IMR-90 (cell line): ENCODE results near the gene ZNF280C. TPM values are rescaled to one million over a fixed set of nuclear protein-coding genes. Genes with fewer than 3 reads are reported as not detected.

ENCODE experiments used
- ATAC-seq: fragments of 200-7000 bp; cut with Tn5 transposase; 2 replicates; pipeline ENCODE4 v1.9.1; 2020; ENCODE audit warnings: low read depth, mild to moderate bottlenecking, moderate library complexity
- BruUV-seq: library from RNA; stranded (reverse); fragments of 400-500 nt; replicated peaks from 2 replicates; lab custom pipeline; 2021; lab: Mats Ljungman, UMichigan
- CTCF ChIA-PET: fragments of 300-600 bp; formaldehyde crosslinking; extraction: SDS; loops from one replicate; lab custom pipeline; 2021; ENCODE audit warnings: antibody characterized with exemption; lab: Yijun Ruan, JAX
- POLR2A ChIA-PET: fragments of 300-600 bp; sonication (Branson Sonifier 250); formaldehyde crosslinking; loops from one replicate; lab custom pipeline; 2022; ENCODE audit warnings: antibody characterized with exemption; ENCODE audit not compliant: unreplicated experiment; lab: Charles Lee
- DNase-seq: peaks from one replicate; pipeline ENCODE4 v3.0.0; 2013
- H2AFZ ChIP-seq: replicated peaks from 2 replicates; pipeline ENCODE3; 2013; ENCODE audit warnings: low read length, mild to moderate bottlenecking; ENCODE audit not compliant: poor library complexity
- H2AK5ac ChIP-seq: 2 replicates; pipeline ENCODE4 v1.6.1; 2013; ENCODE audit warnings: low read depth, low read length, inconsistent platforms
- H2AK9ac ChIP-seq: replicated peaks from 2 replicates; pipeline ENCODE3; 2013; ENCODE audit warnings: mild to moderate bottlenecking, low read depth, low read length, moderate library complexity; ENCODE audit not compliant: poor library complexity
- H2BK120ac ChIP-seq: 2 replicates; pipeline ENCODE4 v1.6.1; 2013; ENCODE audit warnings: low read depth, low read length, inconsistent platforms
- H2BK15ac ChIP-seq: 3 replicates; pipeline ENCODE4 v1.6.1; 2013; ENCODE audit warnings: low read depth, low read length, inconsistent platforms
- H2BK20ac ChIP-seq: 2 replicates; pipeline ENCODE4 v1.6.1; 2013; ENCODE audit warnings: low read depth, mild to moderate bottlenecking, inconsistent platforms, low read length, moderate library complexity
- H2BK5ac ChIP-seq: 2 replicates; pipeline ENCODE4 v1.6.1; 2013; ENCODE audit warnings: mild to moderate bottlenecking, low read depth, low read length, inconsistent platforms; ENCODE audit not compliant: poor library complexity, severe bottlenecking
- H3K14ac ChIP-seq: replicated peaks from 2 replicates; pipeline ENCODE4 v1.6.1; 2013; ENCODE audit warnings: low read depth, low read length, inconsistent platforms
- H3K18ac ChIP-seq: 2 replicates; pipeline ENCODE4 v1.6.1; 2013; ENCODE audit warnings: low read depth, low read length, control low read depth
- H3K23ac ChIP-seq: 2 replicates; pipeline ENCODE4 v1.6.1; 2013; ENCODE audit warnings: low read depth, low read length, inconsistent platforms
- H3K27ac ChIP-seq: 2 replicates; pipeline ENCODE4 v1.5.1; 2013; ENCODE audit warnings: mild to moderate bottlenecking, control low read depth, low read length; ENCODE audit not compliant: insufficient read depth
- H3K27me3 ChIP-seq: 2 replicates; pipeline ENCODE4 v1.6.1; 2013; ENCODE audit warnings: low read length; ENCODE audit not compliant: control insufficient read depth, insufficient read depth
- H3K36me3 ChIP-seq: 2 replicates; pipeline ENCODE4 v1.6.1; 2013; ENCODE audit warnings: low read length, mixed read lengths; ENCODE audit not compliant: control insufficient read depth, insufficient read depth
- H3K4ac ChIP-seq: 2 replicates; pipeline ENCODE4 v1.6.1; 2013; ENCODE audit warnings: low read depth, low read length, inconsistent platforms
- H3K4me1 ChIP-seq: 2 replicates; pipeline ENCODE4 v1.6.1; 2013; ENCODE audit warnings: low read length, mixed read lengths; ENCODE audit not compliant: control insufficient read depth, insufficient read depth
- H3K4me2 ChIP-seq: 2 replicates; pipeline ENCODE4 v1.6.1; 2013; ENCODE audit warnings: low read depth, mild to moderate bottlenecking, control low read depth, low read length, moderate library complexity
- H3K4me3 ChIP-seq: 2 replicates; pipeline ENCODE4 v1.5.1; 2013; ENCODE audit warnings: low read depth, mild to moderate bottlenecking, control low read depth, low read length, moderate library complexity; ENCODE audit not compliant: insufficient read depth
- H3K56ac ChIP-seq: 2 replicates; pipeline ENCODE4 v1.6.1; 2013; ENCODE audit warnings: low read length, inconsistent platforms; ENCODE audit not compliant: insufficient read depth; ENCODE audit errors: extremely low read depth
- H3K79me1 ChIP-seq, 2 experiments: 2 replicates each; pipeline ENCODE4 v1.6.1; 2013; ENCODE audit warnings: low read length in 2 of 2, inconsistent platforms in 1 of 2, low read depth in 1 of 2
- H3K9ac ChIP-seq: 2 replicates; pipeline ENCODE4 v1.6.1; 2013; ENCODE audit warnings: low read depth, low read length, control low read depth
- H3K9me1 ChIP-seq: 2 replicates; pipeline ENCODE4 v1.6.1; 2013; ENCODE audit warnings: low read length, inconsistent platforms; ENCODE audit not compliant: insufficient read depth
- H3K9me3 ChIP-seq: 2 replicates; pipeline ENCODE4 v1.6.1; 2013; ENCODE audit warnings: low read length; ENCODE audit not compliant: control insufficient read depth, insufficient read depth
- H4K20me1 ChIP-seq: 2 replicates; pipeline ENCODE4 v1.6.1; 2013; ENCODE audit warnings: low read length, inconsistent platforms; ENCODE audit not compliant: insufficient read depth
- H4K5ac ChIP-seq: 2 replicates; pipeline ENCODE4 v1.6.1; 2013; ENCODE audit warnings: mild to moderate bottlenecking, low read depth, low read length, control low read depth
- H4K8ac ChIP-seq, 2 experiments: 2 replicates each; pipeline ENCODE4 v1.6.1; 2013; ENCODE audit warnings: low read depth in 2 of 2, low read length in 2 of 2, control low read depth in 1 of 2, inconsistent platforms in 1 of 2
- H4K91ac ChIP-seq: 2 replicates; pipeline ENCODE4 v1.6.1; 2013; ENCODE audit warnings: low read depth, low read length, inconsistent platforms; ENCODE audit not compliant: insufficient read depth
- ELK1 ChIP-seq: fragments of 150-350 bp; IDR thresholded peaks from 2 replicates; pipeline ENCODE4 v1.6.1; 2016; ENCODE audit warnings: low read depth, mild to moderate bottlenecking, low read length, moderate library complexity, borderline replicate concordance
- RFX5 ChIP-seq: IDR thresholded peaks from 2 replicates; pipeline ENCODE4 v1.8.0; 2012; ENCODE audit warnings: low read depth, mild to moderate bottlenecking, low read length, moderate library complexity
- WGBS, 2 experiments: methylation state at CpG; one replicate each; pipeline versions ENCODE4 v1.1.5 to v1.1.7; 2013; ENCODE audit warnings: missing lambda C conversion rate in 2 of 2; ENCODE audit not compliant: insufficient read length in 1 of 2; ENCODE audit errors: extremely low coverage in 2 of 2; 5-methylcytosine and 5-hydroxymethylcytosine counted together
- dilution Hi-C: fragments of 300-500 bp; cut with HindIII; formaldehyde crosslinking; loops from one replicate; pipeline ENCODE4 v1.14.3; 2018; ENCODE audit warnings: low sequenced_read_pairs; ENCODE audit not compliant: unreplicated experiment
- in situ Hi-C: fragments of 300-500 bp; cut with MboI; formaldehyde crosslinking; loops from 3 replicates; pipeline ENCODE4 v1.14.3; 2019; ENCODE audit warnings: low sequenced_read_pairs, inconsistent platforms, mixed read lengths
- intact Hi-C: fragments of 100-400 bp; cut with micrococcal nuclease; formaldehyde crosslinking; loops from 2 replicates; pipeline ENCODE4 v1.10.0; 2022
- polyA plus RNA-seq, 3 experiments: library from polyadenylated mRNA; depleted of rRNA; stranded (reverse); fragments of >200 nt; gene quantifications; 2 replicates each; pipeline ENCODE4 v1.2.3, GENCODE V29; 2012; ENCODE audit warnings: low replicate concordance in 1 of 3
- total RNA-seq: library from RNA; depleted of rRNA; stranded (reverse); fragments of >200 nt; gene quantifications from 2 replicates; pipeline ENCODE4 v1.2.3, GENCODE V29; 2012

ZNF280C gene
- total and polyA plus RNA-seq, 2 of the 4 experiments (the other 2 are of a cell fraction), result 3.1 to 4.5 TPM

- BruUV-seq, result no TSS peak
- no peak for ATAC-seq
- TF ChIP-seq RFX5, result no peak
- no peak for TF ChIP-seq ELK1
- no peaks in the 10 kb centered on the region for H3K9me3 ChIP-seq
- no peak overlapping the region for H4K91ac ChIP-seq
- ChIA-PET CTCF (no interaction called here), POLR2A (no interaction called here)
- dilution Hi-C loops (no loop called here), in situ Hi-C loops (loop anchor here (25.0 kb wide), 1 partner anchor 650 kb away; the partner anchor contains the start of gene ENOX2), intact Hi-C loops (loop anchor here (10.0 kb wide), 1 partner anchor 133 kb away; no protein-coding TSS in a partner anchor)
- 0 out of 4 replicates have a peak, but pooled peaks cover 0 to 2% of the 10 kb centered on the region in 2 experiments for H3K79me1 ChIP-seq
- DNase-seq, result peak; percentile 21
- no peak overlapping the region for H3K4me2 ChIP-seq
- H2BK5ac ChIP-seq, result no peak overlapping the region
- no peak overlapping the region for H3K18ac ChIP-seq
- H3K27me3 ChIP-seq, result no peaks in the 10 kb centered on the region
- H3K4ac ChIP-seq, result no peak overlapping the region
- no peak overlapping the region for H3K27ac ChIP-seq
- H3K36me3 ChIP-seq, result no peaks in the 10 kb centered on the region
- H2BK15ac ChIP-seq, result no peak overlapping the region
- H2AFZ ChIP-seq, result no peak overlapping the region
- no peak overlapping the region for H3K14ac ChIP-seq
- no CpG with 5 or more reads among the region's 3 CpGs for WGBS, 2 experiments
- no peaks in the 10 kb centered on the region for H4K20me1 ChIP-seq
- H4K8ac ChIP-seq, result no peak overlapping the region
- no peak overlapping the region for H4K5ac ChIP-seq
- H3K23ac ChIP-seq, result no peak overlapping the region
- no peaks in the 10 kb centered on the region for H3K9me1 ChIP-seq
- H3K4me1 ChIP-seq, result no peaks in the 10 kb centered on the region
- no peak overlapping the region for H2BK20ac ChIP-seq
- no peak overlapping the region for H2AK9ac ChIP-seq
- no peak overlapping the region for H2AK5ac ChIP-seq
- H3K9ac ChIP-seq, result no peak overlapping the region
- H2BK120ac ChIP-seq, result no peak overlapping the region
- no peak overlapping the region for H3K56ac ChIP-seq
- no peak overlapping the region for H3K4me3 ChIP-seq
Measured at GRCh38 chrX:130262231-130262630, 6.5 kb downstream of the ZNF280C start.
